Measurements from ENCODE around the gene GNPDA1.

Gene GNPDA1

GRCh38 chr5:141989720-141990119 lies 23.1 kb downstream of the GNPDA1 start:
- no peak for DNase-seq

GRCh38 chr5:141986072-141986471 lies 26.8 kb downstream of the GNPDA1 start:
- no peak for DNase-seq

GRCh38 chr5:141982626-141983025 lies 30.2 kb downstream of the GNPDA1 start:
- DNase-seq: no peak

- no peak for DNase-seq
Observed at GRCh38 chr5:141978389-141978788, 34.4 kb downstream of the GNPDA1 start.

GRCh38 chr5:141976176-141976575 lies 36.7 kb downstream of the GNPDA1 start:
- no peak for DNase-seq

- DNase-seq: no peak
Observed at GRCh38 chr5:141973871-141974595, 38.8 kb downstream of the GNPDA1 start.

- DNase-seq: no peak
Observed at GRCh38 chr5:141969783-141970771, 42.8 kb downstream of the GNPDA1 start.

GRCh38 chr5:141968914-141969608 lies 43.8 kb downstream of the GNPDA1 start, which contains the start of gene RNF14:
Gene RNF14 (plus strand): TSS chr5:141969105. CDS start chr5:141973589, 4,484 bp downstream.
- peak; percentile 90 for DNase-seq

- DNase-seq: no peak
Observed at GRCh38 chr5:141966963-141967333, 45.9 kb downstream of the GNPDA1 start.

GRCh38 chr5:141966275-141966962 lies 46.4 kb downstream of the GNPDA1 start:
- DNase-seq: no peak

GRCh38 chr5:141965071-141965470 lies 47.8 kb downstream of the GNPDA1 start:
- DNase-seq: no peak

- no peak for DNase-seq
Observed at GRCh38 chr5:141963701-141964100, 49.1 kb downstream of the GNPDA1 start.

- no peak for DNase-seq
Observed at GRCh38 chr5:141961466-141961865, 51.4 kb downstream of the GNPDA1 start.

GRCh38 chr5:141960449-141961323 lies 52.1 kb downstream of the GNPDA1 start:
- DNase-seq: peak; percentile 85

GRCh38 chr5:141960018-141960417 lies 52.8 kb downstream of the GNPDA1 start:
- no peak for DNase-seq

- no peak for DNase-seq
Observed at GRCh38 chr5:141958546-141959172, 54.2 kb downstream of the GNPDA1 start.

- DNase-seq: no peak
Observed at GRCh38 chr5:141958113-141958512, 54.7 kb downstream of the GNPDA1 start, which contains the start of gene PCDH12. Gene PCDH12 (minus strand): TSS chr5:141958202. CDS start chr5:141957851, 351 bp downstream.

- DNase-seq: no peak
Observed at GRCh38 chr5:141957367-141957996, 55.3 kb downstream of the GNPDA1 start.

GRCh38 chr5:141954194-141954593 lies 58.6 kb downstream of the GNPDA1 start:
- no peak for DNase-seq

GRCh38 chr5:141952020-141952419 lies 60.8 kb downstream of the GNPDA1 start:
- no peak for DNase-seq
